NCI-H146 (cell line): ENCODE measurements around the gene ITGA4.
A peak's percentile ranks its signal among the peaks of the same experiment; 100 is the strongest.

ENCODE experiments used
- DNase-seq: peaks from one replicate; lab custom pipeline; 2025; lab: John Stamatoyannopoulos, UW

ITGA4 gene

GRCh38 chr2:181458871-181459270, 1.7 kb downstream of the ITGA4 start:
- no peak for DNase-seq

- DNase-seq, result no peak
Measured at GRCh38 chr2:181459621-181460021, 2.4 kb downstream of the ITGA4 start.

- DNase-seq, result no peak
Measured at GRCh38 chr2:181461056-181461997, 4.1 kb downstream of the ITGA4 start.

- DNase-seq, result no peak
Measured at GRCh38 chr2:181462033-181462432, 4.8 kb downstream of the ITGA4 start.

DNA sequence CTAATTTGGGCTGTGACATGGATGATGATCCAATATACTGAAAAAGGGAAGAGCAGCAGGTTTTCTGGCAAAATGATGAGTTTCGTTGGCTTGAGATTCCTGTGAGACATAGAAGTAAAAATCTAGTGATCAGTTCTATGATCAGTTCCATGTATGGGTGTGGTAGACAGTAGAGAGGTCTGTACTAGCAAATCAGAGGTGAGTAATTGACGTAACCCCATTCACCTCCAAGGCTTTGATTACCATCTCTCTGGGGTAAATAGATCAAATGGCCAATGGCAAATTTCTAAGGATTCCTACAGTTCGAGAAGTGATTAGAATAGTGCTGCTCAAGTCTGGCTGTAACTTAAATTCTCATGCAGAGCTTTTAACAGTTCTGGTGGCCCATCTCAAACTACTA, 6.4 kb downstream of the ITGA4 start:
- DNase-seq, result no peak

DNA sequence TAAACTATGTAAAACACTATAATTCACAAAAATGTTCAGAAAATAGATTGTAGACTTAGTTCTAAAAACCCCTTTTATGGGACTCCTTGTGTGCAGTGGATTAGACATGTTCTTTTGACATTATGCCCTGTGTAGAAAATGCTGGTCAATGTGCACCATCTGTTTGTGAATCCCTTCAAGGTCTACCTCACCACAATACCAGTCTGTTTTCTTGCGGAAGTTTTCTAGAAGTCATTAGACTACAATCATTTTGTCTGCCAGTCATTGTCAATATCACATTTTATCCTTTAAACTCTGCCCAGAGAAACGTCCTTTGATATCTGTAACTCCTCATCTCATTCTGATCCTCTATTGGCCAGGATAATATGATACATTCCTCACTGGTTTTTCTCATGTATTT, 7.8 kb downstream of the ITGA4 start:
- no peak for DNase-seq

GRCh38 chr2:181465676-181466375, 8.6 kb downstream of the ITGA4 start:
- DNase-seq, result no peak

- peak; percentile 23 for DNase-seq
Measured at GRCh38 chr2:181466661-181467576, 9.7 kb downstream of the ITGA4 start.

DNA sequence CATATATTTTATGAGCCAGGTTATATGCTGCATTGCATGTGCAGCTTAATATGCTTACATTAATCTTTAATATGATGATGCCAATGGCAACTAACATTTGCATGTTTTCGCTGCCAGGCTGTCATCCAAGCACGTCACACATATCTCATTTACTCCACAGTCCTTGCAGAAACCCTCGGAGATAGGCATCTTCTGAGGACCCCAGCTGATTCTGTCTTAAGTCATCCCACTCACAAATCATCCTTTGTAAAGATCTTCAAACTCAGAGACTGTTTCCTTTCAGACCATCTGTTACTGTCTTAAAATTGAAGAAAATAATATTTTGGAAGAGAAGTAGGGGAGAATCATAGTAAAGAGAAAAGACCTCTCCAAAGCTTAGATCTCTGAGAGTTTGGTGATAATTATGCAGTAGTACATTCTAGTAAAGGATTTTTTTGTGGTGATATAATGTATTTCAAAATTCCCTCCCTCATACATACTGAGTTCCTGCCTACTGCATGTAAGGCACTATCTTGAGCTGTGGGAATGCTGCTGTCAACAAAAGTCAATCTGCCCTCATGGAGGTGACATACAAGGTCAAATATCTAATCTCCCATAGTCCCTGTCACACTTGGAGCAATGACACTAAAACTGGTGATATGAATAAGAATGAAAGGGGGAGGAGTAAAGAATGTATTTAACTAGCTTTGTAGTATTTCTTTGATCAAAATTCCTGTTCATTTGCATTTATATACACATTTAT, 11.0 kb downstream of the ITGA4 start:
- DNase-seq, result no peak

- no peak for DNase-seq
Measured at GRCh38 chr2:181468811-181469210, 11.6 kb downstream of the ITGA4 start.

DNA sequence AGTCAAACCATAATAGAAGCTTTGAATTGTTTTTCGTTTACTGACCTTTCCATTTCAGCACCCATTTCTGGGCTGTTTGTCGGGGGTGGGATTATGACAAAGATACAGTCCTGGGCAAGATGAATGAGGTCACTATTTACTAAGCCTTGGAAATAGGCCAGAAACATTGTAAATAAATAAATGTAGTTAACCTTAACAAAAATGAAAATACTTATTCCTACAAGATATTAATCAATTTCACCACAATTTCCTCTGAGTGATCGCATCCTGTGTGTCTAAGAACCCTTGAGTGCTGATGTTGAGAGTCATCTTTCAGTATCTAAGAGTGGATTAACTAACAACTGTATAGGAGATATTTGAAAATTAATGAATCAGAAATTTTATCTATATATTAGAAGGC, 14.0 kb downstream of the ITGA4 start:
- no peak for DNase-seq

DNA sequence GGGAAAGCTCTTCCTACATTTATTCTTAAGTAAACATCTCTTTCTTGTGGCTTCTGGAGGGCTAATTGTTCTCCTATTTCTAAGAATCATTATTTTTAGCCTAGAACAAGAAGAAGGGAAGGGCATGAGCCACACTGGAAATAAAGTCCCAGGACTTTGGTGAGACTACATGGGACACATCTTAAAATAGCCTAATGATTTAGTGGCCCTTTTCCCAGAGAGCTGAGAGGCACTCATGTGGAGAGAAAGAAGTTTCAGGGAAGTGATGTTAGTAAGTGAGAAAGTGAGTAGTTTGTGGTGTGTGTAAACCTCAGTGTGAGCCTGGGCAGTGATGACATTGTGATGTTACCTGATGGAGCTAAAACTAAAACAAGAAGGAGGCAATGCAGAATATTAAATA, 14.6 kb downstream of the ITGA4 start:
- DNase-seq, result no peak

GRCh38 chr2:181472990-181473389, 15.8 kb downstream of the ITGA4 start:
- no peak for DNase-seq

DNA sequence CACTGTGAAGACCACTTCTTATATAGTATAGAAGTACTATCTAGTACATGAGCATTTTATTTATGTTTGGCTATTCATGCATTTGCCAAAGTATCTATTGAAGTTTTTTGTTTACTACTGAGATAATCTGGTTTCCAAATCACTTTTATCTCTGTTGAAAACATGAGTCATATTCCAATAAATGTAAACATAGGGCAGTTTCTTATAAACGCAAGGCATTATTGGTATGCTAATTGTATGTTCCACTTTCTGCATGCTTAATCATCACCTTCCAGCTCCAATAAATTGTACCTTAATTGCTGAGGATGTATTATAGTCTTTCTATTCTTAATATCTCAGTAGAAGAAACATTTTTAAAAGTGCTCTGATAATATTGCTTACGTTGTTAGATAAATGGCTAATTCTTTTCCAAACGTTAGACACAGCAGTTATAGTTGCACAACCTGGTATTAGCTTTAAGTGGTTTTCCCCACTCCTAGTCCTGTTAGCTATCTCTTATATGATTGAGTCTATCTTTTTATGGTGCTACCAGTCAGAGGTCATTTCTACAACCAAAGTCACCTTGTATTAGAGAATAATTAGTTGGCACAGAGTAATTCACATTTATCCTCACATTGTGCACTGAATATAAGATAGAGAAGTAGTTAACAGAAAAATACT, 17.2 kb downstream of the ITGA4 start:
- DNase-seq, result no peak

DNA sequence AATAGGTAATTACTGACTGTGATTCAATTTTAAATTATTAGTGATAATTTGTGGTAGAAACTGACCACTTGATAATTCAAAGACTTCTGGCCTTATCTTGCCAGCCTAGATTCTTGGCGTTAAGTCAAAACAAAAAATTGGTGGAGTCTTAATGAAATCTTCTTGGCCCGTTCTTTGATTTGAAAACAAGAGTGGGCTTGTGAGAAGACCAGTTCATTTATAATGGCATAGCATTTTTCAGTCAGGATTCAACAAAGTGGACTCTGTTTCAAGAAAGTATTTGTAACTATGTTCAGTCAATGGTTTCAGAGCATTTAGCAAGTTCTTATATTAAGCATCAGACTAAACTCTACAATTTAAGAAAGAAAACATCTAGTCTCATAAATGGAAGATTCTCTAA, 26.0 kb downstream of the ITGA4 start:
- DNase-seq, result no peak

DNA sequence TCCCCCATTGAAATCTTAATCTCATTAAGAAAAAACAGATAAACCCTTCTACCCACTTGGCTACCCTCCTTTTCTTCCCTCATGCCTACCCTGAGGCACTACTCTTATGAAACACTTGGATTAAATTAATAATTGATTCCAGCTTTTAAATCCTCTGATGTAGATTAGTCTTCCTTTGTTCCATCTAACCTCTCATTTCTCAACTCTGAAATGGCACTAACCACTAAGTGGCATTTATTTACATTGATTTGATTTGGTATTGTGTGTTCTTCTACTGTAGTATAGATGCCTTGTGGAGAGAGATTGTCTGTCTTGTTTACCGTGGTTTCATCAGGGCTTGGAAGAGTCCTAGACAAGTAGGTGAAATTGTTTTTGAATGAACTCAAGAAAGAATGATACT, 26.7 kb downstream of the ITGA4 start:
- no peak for DNase-seq

DNA sequence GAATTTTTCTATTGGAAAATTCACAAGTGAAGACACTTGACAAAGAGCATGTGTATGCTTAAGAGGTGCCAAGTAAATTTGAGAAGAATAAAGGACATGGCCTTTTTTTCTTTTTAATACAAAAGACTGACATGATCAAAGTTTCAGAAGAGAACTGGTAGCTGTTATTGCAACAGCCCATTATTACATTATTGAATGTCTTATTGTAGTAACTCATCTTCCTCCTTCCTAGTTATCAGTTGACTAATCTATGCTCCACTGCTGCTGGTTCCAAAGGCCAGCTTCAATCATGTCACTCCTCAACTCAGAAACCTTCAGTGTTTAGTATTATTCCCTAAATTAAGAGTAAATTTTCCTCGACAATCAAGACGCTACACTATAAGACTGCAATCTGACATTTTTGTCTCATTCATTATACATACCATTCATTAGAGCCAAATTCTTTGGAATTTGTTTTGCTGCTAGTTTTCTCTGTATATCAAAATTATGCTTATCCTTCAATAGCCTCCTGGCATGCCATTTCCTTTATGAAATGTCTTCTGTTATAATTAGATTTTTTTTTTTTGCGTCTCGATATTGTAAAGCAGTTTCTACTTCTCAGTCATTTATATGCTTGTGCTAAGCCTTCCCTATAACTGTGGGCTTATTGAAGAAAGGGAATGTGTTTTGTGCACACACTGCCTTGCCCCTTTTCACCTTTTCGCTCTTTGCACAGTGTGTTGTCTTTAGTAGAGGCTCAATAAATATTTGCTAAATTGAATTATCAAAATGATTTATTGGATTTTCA, 27.9 kb downstream of the ITGA4 start:
- DNase-seq, result no peak

- DNase-seq, result peak; percentile 64
Measured at GRCh38 chr2:181485638-181485946, 28.4 kb downstream of the ITGA4 start.

- no peak for DNase-seq
Measured at GRCh38 chr2:181499231-181499630, 42.0 kb downstream of the ITGA4 start.

DNA sequence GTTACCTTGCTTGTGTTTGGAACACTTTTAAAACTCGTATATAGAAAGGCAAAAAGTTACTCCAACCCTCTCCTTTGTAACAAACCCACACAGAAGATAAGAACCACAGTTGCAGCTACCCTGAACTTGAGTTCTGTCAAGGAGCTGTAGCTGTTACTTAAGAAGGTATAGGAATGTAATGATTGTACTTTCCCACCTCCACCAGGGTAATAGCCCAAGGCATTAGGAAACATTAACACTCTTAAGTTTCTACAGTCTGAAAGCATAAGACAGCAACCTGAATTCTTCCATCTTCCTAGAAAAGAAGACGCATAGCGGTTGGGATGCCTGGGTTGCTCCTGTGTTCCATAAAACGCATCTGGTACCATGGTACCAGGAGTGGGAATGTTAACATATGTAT, 43.0 kb downstream of the ITGA4 start:
- no peak for DNase-seq
